Naive B cell (primary cell): ENCODE measurements around the gene PRR23E. TPM values are rescaled to one million over a fixed set of nuclear protein-coding genes. Genes with fewer than 3 reads are reported as not detected.

ENCODE experiments used
- polyA plus RNA-seq, 6 donors: library from polyadenylated mRNA; unstranded; fragments of 300-500 nt; fragmentation: Illumina TruSeq; gene quantifications; one replicate each; pipeline ENCODE4 v1.2.3, GENCODE V29; 2021; ENCODE audit warnings: low read depth in 6 of 6

Gene PRR23E
- polyA plus RNA-seq, 6 donors from 2014 or later, result not detected

Other genes with a start within 250 kb of the PRR23E start
- under 1 TPM in 5 of 6 donors, not detected in 1; 0.08 to 0.76 (median 0.28) TPM for gene PLXNA1, start 210.0 kb upstream of the PRR23E start, polyA plus RNA-seq
- gene PRR20G, start 94.9 kb downstream of the PRR23E start, polyA plus RNA-seq, result not detected